Activated T-cell treated with anti-CD3 and anti-CD28 coated beads, Interleukin-2, amount 50 U/mL, for 24 hours (primary cell): ENCODE data around the gene TEK.

Experiments
- DNase-seq: peaks from one replicate; pipeline ENCODE4 v3.0.0-alpha.2; 2020
- H3K27ac Mint-ChIP-seq: 2 replicates; pipeline ENCODE4 v1.8.0; 2020; ENCODE audit warnings: mild to moderate bottlenecking, mixed read lengths
- H3K27me3 Mint-ChIP-seq: 2 replicates; pipeline ENCODE4 v1.8.0; 2020; ENCODE audit warnings: mixed read lengths
- H3K36me3 Mint-ChIP-seq: 2 replicates; pipeline ENCODE4 v1.8.0; 2020; ENCODE audit warnings: low read depth, mixed read lengths
- H3K4me1 Mint-ChIP-seq: 2 replicates; pipeline ENCODE4 v1.8.0; 2020; ENCODE audit warnings: low read depth, mixed read lengths
- H3K4me3 Mint-ChIP-seq: 2 replicates; pipeline ENCODE4 v1.8.0; 2020; ENCODE audit warnings: mild to moderate bottlenecking, moderate library complexity, mixed read lengths
- H3K9me3 Mint-ChIP-seq: 2 replicates; pipeline ENCODE4 v1.8.0; 2020; ENCODE audit warnings: mixed read lengths

The TEK gene

DNA sequence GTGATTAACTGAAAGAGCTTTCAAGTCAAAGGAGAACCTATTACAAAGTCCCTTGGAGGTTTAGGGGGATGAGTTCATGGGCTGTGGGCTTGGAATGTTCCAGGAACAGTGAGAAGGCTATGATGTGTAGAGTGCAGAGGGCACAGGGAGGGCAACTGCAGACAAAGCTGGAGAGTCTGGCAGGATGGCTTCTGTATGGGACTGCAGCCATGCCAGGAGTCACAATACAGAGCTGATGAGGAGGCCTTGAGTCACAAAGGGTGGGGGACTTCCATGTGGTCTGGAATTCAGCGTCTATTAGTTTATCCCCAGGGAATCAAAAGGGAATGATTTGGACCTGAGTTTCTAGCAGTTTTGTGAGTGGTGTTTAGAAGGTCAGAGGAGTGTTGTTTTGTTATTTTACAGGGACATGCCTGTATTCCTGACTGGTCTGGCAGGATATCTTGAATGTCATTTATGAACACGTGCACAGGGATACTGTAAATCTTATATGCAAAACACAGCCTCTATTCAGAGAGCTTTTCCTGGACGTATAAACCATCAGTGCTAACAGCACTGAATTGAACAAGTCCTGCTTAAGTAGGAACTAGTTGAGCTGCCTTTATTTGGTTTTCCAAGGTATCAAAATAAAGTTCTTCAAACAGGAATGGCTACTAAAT, 14.3 kb upstream of the TEK start:
- Mint-ChIP-seq H3K9me3 (no peaks in the 10 kb centered on the region), H3K27ac (no peak overlapping the region), H3K27me3 (peaks cover 24% of the 10 kb centered on the region), H3K36me3 (no peaks in the 10 kb centered on the region), H3K4me1 (peaks cover 6% of the 10 kb centered on the region), H3K4me3 (no peak overlapping the region)
- no peak for DNase-seq

DNA sequence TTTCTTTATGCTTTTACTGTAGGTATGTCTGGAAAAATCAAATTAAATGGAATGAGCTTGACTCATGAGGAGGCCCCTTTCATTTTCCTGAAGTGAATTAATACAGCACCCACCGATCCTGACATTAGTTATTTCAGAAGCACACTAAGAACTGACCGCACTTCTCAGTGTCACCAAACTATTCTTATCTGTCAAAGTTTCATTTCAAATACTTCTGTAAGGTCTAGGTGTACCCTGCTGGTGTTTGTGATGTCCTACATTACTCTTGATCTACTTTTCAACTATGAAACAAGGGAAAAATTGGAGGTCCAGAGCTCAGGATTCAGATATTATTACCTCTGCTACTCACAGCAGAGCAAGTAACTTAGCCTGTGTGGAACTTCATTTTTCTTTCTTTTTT, 1.8 kb upstream of the TEK start:
- DNase-seq: no peak
- H3K36me3 Mint-ChIP-seq: no peaks in the 10 kb centered on the region
- peaks cover 3% of the 10 kb centered on the region for H3K9me3 Mint-ChIP-seq
- H3K27ac Mint-ChIP-seq: no peak overlapping the region
- H3K4me3 Mint-ChIP-seq: no peak overlapping the region
- H3K27me3 Mint-ChIP-seq: peaks cover 12% of the 10 kb centered on the region
- H3K4me1 Mint-ChIP-seq: no peaks in the 10 kb centered on the region

DNA sequence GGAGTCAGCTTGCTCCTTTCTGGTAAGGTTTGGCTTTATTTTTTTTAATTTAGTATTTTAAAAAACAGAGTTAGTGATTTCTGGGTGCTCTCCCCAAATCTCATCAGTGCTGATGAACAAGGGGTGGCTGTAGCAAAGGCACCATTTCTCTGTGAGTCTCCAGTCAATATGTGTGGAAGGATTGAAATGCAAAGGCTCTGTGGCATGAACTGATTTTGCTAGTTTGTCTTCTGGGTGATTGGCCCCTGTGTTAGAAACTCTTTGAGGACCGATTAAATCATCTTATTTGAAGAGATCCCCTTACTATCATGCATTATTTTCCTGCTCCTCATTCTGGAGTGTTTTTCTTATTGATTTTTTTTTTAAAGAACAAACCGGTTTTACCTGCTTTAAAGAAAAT, 596 bp downstream of the TEK start:
- H3K27ac Mint-ChIP-seq: no peak overlapping the region
- no peaks in the 10 kb centered on the region for H3K36me3 Mint-ChIP-seq
- no peak overlapping the region for H3K4me3 Mint-ChIP-seq
- H3K4me1 Mint-ChIP-seq: no peaks in the 10 kb centered on the region
- DNase-seq: no peak
- peaks cover 12% of the 10 kb centered on the region for H3K27me3 Mint-ChIP-seq
- H3K9me3 Mint-ChIP-seq: peaks cover 3% of the 10 kb centered on the region

DNA sequence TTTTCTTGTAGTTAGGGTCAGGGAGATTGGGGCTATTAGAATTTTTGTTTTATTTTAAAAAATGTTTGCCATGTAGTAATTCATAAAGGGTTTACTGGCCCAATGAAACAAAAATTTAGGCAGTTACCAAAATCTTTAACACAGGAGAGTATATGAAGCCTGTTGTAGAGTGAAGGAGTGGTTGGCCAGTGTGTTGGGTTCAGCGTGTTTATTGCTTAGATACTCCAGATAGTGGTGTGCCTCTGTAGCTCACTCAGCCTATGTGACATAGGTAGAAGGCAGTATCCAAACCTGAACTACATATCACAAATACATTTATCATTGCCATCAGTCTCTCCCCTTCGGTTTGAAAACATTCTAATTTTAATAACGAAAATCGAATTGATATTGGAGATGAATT, 1.2 kb downstream of the TEK start:
- Mint-ChIP-seq H3K4me1 (no peaks in the 10 kb centered on the region), H3K36me3 (no peaks in the 10 kb centered on the region), H3K27ac (no peak overlapping the region), H3K4me3 (no peak overlapping the region), H3K27me3 (peaks cover 12% of the 10 kb centered on the region), H3K9me3 (peaks cover 3% of the 10 kb centered on the region)
- no peak for DNase-seq

DNA sequence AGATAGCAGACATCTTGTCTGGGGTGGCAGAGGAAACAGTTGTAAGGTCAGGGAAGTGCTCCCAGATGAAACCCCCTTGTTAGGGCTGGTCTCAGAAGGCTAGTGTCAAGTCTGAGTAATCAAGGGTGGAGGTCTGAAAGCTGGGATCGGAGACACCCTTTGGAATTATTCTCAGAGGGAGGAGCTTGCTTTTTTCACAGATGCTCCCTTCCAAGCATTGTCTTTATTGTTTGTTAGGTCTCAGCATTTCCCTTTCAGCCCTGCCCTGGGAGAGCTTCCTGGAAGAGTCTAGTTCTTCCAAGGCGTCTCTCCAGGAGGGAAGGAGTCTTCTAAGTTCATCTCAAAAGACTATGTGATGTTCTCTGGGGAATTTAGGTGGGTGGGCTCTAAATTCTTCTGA, 3.2 kb downstream of the TEK start:
- DNase-seq: no peak
- H3K27ac Mint-ChIP-seq: no peak overlapping the region
- no peaks in the 10 kb centered on the region for H3K4me1 Mint-ChIP-seq
- peaks cover 12% of the 10 kb centered on the region for H3K27me3 Mint-ChIP-seq
- H3K4me3 Mint-ChIP-seq: no peak overlapping the region
- no peaks in the 10 kb centered on the region for H3K9me3 Mint-ChIP-seq
- H3K36me3 Mint-ChIP-seq: no peaks in the 10 kb centered on the region

GRCh38 chr9:27117489-27118135, 8.6 kb downstream of the TEK start:
- H3K36me3 Mint-ChIP-seq: no peaks in the 10 kb centered on the region
- DNase-seq: no peak
- no peaks in the 10 kb centered on the region for H3K27me3 Mint-ChIP-seq
- no peak overlapping the region for H3K27ac Mint-ChIP-seq
- H3K9me3 Mint-ChIP-seq: no peaks in the 10 kb centered on the region
- H3K4me3 Mint-ChIP-seq: no peak overlapping the region
- H3K4me1 Mint-ChIP-seq: no peaks in the 10 kb centered on the region

GRCh38 chr9:27118916-27119315, 9.9 kb downstream of the TEK start:
- H3K36me3 Mint-ChIP-seq: no peaks in the 10 kb centered on the region
- H3K4me1 Mint-ChIP-seq: no peaks in the 10 kb centered on the region
- DNase-seq: no peak
- H3K27me3 Mint-ChIP-seq: no peaks in the 10 kb centered on the region
- no peak overlapping the region for H3K4me3 Mint-ChIP-seq
- H3K9me3 Mint-ChIP-seq: no peaks in the 10 kb centered on the region
- H3K27ac Mint-ChIP-seq: no peak overlapping the region

DNA sequence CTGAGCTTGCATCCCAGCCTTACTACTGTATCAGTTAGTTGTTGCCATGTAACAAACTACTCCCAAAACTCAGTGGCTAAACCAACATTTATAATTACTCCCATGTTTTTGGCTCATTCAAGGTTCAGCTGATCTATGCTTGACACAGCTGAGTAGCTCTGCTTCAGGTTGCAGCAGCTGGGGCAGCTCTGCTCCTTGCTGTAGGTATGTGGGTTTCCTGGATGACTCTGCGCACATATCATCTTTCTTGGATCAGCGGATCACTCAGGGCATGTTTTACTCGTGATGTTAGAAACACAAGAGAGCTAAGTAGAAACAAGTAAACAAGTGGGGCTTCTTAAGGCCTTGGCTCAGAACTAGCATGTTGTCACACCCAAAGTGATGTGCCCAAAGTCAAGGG, 15.1 kb downstream of the TEK start:
- DNase-seq: no peak
- Mint-ChIP-seq H3K9me3 (no peaks in the 10 kb centered on the region), H3K4me1 (no peaks in the 10 kb centered on the region), H3K27me3 (peaks cover 6% of the 10 kb centered on the region), H3K4me3 (no peak overlapping the region), H3K27ac (no peak overlapping the region), H3K36me3 (no peaks in the 10 kb centered on the region)

DNA sequence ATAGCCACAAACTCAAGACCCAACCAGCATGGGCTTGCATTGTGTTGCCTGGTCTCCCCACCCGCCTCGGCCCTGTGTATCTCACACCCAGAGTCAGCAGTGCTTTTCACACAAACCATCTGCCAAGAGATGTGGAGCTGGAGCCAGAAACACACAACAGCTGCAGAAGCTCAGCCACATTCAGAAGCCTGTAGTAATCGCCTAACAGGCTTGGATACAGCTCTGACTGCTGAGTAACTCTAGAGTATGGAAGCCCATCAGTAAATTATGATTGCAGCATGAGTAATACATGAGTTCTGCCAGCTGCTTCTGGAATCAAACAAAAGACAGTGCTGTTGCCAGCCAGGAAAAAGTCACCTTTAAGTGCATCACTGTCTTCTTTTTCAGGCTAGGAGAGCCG, 16.0 kb downstream of the TEK start:
- H3K36me3 Mint-ChIP-seq: no peaks in the 10 kb centered on the region
- peaks cover 6% of the 10 kb centered on the region for H3K27me3 Mint-ChIP-seq
- no peaks in the 10 kb centered on the region for H3K9me3 Mint-ChIP-seq
- H3K27ac Mint-ChIP-seq: no peak overlapping the region
- DNase-seq: no peak
- H3K4me1 Mint-ChIP-seq: no peaks in the 10 kb centered on the region
- H3K4me3 Mint-ChIP-seq: no peak overlapping the region

- H3K4me3 Mint-ChIP-seq: no peak overlapping the region
- no peaks in the 10 kb centered on the region for H3K4me1 Mint-ChIP-seq
- H3K27ac Mint-ChIP-seq: no peak overlapping the region
- H3K27me3 Mint-ChIP-seq: peaks cover 6% of the 10 kb centered on the region
- no peaks in the 10 kb centered on the region for H3K9me3 Mint-ChIP-seq
- H3K36me3 Mint-ChIP-seq: no peaks in the 10 kb centered on the region
- no peak for DNase-seq
Observed at GRCh38 chr9:27125936-27126335, 16.9 kb downstream of the TEK start.

DNA sequence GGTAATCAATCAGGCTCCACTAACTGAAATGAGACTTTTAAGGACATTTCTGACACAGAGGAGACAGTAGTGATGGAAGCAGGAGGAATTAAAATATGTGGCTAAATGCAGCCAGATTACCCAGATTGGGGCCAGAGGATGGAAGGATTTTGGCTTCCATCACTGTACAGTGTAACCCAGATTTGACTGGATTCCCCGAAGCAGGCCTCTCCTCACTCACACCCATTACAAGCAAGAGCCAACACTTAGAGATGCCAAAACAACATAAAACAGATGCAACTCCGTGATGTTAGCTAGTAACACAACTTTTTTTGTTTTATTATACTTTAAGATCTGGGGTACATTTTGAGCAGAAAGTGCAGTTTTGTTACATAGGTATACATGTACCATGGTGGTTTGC, 17.6 kb downstream of the TEK start:
- DNase-seq: no peak
- peaks cover 6% of the 10 kb centered on the region for H3K27me3 Mint-ChIP-seq
- no peak overlapping the region for H3K4me3 Mint-ChIP-seq
- no peaks in the 10 kb centered on the region for H3K36me3 Mint-ChIP-seq
- H3K4me1 Mint-ChIP-seq: no peaks in the 10 kb centered on the region
- H3K9me3 Mint-ChIP-seq: no peaks in the 10 kb centered on the region
- H3K27ac Mint-ChIP-seq: no peak overlapping the region

- no peaks in the 10 kb centered on the region for H3K4me1 Mint-ChIP-seq
- H3K27ac Mint-ChIP-seq: no peak overlapping the region
- H3K27me3 Mint-ChIP-seq: peaks cover 6% of the 10 kb centered on the region
- no peaks in the 10 kb centered on the region for H3K9me3 Mint-ChIP-seq
- DNase-seq: no peak
- no peak overlapping the region for H3K4me3 Mint-ChIP-seq
- H3K36me3 Mint-ChIP-seq: no peaks in the 10 kb centered on the region
Observed at GRCh38 chr9:27129221-27129620, 20.2 kb downstream of the TEK start.

DNA sequence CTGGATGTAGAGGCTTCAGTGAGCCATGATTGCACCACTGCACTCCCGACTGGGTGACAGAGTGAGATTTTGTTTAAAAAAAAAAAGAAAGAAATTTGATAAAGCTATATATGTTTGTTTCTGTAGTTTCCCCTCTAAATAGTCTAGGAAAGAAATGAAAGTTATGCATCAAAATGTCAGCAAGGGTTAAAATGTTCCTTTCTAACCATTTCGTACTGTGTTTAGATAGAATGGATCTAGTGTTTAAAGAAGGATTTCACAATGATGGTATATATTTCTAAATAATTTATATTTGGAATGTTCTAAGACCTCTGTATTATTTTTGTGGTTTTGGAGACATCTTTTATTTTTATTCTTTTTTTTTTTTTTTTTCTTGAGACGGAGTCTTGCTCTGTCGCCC, 22.7 kb downstream of the TEK start:
- no peaks in the 10 kb centered on the region for H3K9me3 Mint-ChIP-seq
- H3K4me3 Mint-ChIP-seq: no peak overlapping the region
- no peak for DNase-seq
- H3K27me3 Mint-ChIP-seq: peaks cover 6% of the 10 kb centered on the region
- no peak overlapping the region for H3K27ac Mint-ChIP-seq
- no peaks in the 10 kb centered on the region for H3K4me1 Mint-ChIP-seq
- H3K36me3 Mint-ChIP-seq: no peaks in the 10 kb centered on the region

GRCh38 chr9:27133817-27134216, 24.8 kb downstream of the TEK start:
- Mint-ChIP-seq H3K4me3 (no peak overlapping the region), H3K4me1 (no peaks in the 10 kb centered on the region), H3K36me3 (no peaks in the 10 kb centered on the region), H3K9me3 (peaks cover 4% of the 10 kb centered on the region), H3K27ac (no peak overlapping the region), H3K27me3 (no peaks in the 10 kb centered on the region)
- no peak for DNase-seq

- H3K9me3 Mint-ChIP-seq: peaks cover 4% of the 10 kb centered on the region
- H3K27ac Mint-ChIP-seq: no peak overlapping the region
- no peak overlapping the region for H3K4me3 Mint-ChIP-seq
- no peaks in the 10 kb centered on the region for H3K4me1 Mint-ChIP-seq
- no peaks in the 10 kb centered on the region for H3K36me3 Mint-ChIP-seq
- no peaks in the 10 kb centered on the region for H3K27me3 Mint-ChIP-seq
- no peak for DNase-seq
Observed at GRCh38 chr9:27142299-27142930, 33.4 kb downstream of the TEK start.
